Measurements from ENCODE around the gene HSD17B7. TPM values are rescaled to one million over a fixed set of nuclear protein-coding genes. Genes with fewer than 3 reads are reported as not detected.

The HSD17B7 gene
- total RNA-seq, 6 donors from 2014 or later, result 23.0 to 53.6 (median 33.7) TPM

DNA sequence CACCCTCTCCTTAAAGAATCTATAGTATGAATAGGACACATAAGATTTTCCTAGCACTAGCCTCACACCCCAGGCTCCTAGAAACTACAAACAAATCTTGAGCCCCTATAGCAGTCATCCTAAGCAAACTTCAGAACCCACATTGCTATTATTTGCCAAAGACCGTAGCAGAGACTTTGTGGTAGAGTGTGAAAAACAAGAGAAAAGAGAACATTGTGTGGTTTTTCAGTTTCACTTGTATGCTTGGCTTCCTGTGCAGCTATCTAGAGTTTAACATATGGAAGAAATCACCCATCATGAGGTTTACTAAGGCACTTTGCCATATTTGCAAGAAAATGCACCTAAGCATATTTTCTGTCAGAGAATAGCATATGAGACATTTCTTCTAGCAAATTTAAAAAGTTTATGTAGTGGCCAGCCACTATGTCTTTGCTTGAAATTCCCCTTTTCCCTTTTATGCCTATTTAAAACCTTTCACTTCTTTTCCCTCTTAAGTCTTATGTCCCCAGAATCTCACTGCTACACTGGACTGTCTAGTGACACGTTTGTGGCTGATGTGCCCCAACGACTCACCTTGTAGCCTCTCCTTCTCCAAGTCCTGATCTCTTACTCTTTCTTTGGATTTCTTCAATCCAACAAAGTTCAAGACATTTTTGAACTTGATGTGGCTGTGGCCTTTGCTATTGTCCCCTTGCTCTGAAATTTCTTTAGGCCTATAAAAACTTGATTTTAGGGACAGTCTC lies 44.8 kb downstream of the HSD17B7 start:
- Histone ChIP-seq H3K4me1 (no peaks in the 10 kb centered on the region), H3K9me3 (peaks cover 7 to 15% (median 11%) of the 10 kb centered on the region in 4 donors), H3K4me3 (no peak overlapping the region), H3K27ac (no peak overlapping the region), H3K36me3 (no peaks in the 10 kb centered on the region), H3K27me3 (no peaks in the 10 kb centered on the region)
- 41 to 50% methylated on average over 3 of the region's 3 CpGs for WGBS, 2 donors
- no peak for ATAC-seq (ENCODE audit: low FRiP score in 2 of 2)
- TF ChIP-seq POLR2AphosphoS5 (IDR thresholded peaks at IDR 0.05) (no peak), EP300 (IDR thresholded peaks at IDR 0.05) (no peak), POLR2A (IDR thresholded peaks at IDR 0.05) (no peak)
- TF ChIP-seq, protein P1, sequence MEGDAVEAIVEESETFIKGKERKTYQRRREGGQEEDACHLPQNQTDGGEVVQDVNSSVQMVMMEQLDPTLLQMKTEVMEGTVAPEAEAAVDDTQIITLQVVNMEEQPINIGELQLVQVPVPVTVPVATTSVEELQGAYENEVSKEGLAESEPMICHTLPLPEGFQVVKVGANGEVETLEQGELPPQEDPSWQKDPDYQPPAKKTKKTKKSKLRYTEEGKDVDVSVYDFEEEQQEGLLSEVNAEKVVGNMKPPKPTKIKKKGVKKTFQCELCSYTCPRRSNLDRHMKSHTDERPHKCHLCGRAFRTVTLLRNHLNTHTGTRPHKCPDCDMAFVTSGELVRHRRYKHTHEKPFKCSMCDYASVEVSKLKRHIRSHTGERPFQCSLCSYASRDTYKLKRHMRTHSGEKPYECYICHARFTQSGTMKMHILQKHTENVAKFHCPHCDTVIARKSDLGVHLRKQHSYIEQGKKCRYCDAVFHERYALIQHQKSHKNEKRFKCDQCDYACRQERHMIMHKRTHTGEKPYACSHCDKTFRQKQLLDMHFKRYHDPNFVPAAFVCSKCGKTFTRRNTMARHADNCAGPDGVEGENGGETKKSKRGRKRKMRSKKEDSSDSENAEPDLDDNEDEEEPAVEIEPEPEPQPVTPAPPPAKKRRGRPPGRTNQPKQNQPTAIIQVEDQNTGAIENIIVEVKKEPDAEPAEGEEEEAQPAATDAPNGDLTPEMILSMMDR (IDR thresholded peaks at IDR 0.05), result no peak
- no peak for DNase-seq

DNA sequence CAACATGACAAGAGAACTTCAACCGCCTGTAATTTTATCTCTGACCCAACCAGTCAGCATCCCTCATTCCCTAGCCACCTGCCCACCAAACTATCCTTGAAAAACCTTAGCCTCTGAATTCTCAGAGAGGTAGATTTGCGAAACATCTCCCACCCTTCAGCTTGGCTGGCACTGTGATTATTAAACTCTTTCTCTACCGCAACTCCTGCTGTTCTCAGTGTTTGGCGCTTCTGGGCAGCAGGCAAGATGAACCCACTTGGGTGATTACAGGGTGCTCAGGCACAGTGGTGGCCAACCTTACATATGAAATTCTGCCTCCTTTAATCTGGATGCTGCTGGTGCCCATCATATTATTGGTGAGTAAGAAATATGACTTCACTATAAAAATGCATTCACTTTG lies 48.4 kb downstream of the HSD17B7 start:
- H3K36me3 ChIP-seq, result no peaks in the 10 kb centered on the region
- TF ChIP-seq EP300 (IDR thresholded peaks at IDR 0.05) (no peak), POLR2A (IDR thresholded peaks at IDR 0.05) (no peak), POLR2AphosphoS5 (IDR thresholded peaks at IDR 0.05) (no peak)
- TF ChIP-seq, protein P1 (IDR thresholded peaks at IDR 0.05), result no peak
- no peak overlapping the region for H3K27ac ChIP-seq
- H3K27me3 ChIP-seq, result no peaks in the 10 kb centered on the region
- peaks cover 7 to 15% (median 11%) of the 10 kb centered on the region in 4 donors for H3K9me3 ChIP-seq
- DNase-seq (no peak), ATAC-seq (ENCODE audit: low FRiP score in 2 of 2) (no peak)
- 96 to 100% methylated on average over 4 of the region's 4 CpGs for WGBS, 2 donors
- no peak overlapping the region for H3K4me3 ChIP-seq
- no peaks in the 10 kb centered on the region for H3K4me1 ChIP-seq

DNA sequence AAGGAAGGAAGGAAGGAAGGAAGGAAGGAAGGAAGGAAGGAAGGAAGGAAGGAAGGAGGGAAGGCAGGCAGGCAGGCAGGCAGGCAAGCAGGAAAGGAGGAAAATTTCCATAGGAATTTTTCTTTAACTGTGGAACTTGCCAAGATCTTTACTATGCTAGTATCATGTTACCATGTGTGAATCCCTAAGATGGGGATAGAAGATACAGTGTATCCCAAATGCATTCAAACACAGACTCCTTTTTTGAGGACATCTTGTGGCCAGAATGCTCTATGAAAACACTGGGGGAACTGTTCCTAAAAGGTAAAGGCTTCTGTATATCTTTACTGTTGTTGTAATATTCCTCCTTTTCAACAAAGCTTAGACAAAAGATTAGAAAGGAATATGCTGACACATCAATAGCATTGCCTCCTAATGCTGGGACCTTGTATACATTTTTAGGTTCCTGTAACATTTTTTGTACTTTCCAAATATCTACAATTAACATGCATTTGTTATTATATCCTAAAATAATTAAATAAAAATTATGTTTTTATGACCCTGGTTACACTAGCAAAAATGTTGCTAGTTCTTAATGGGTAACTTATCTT lies 49.8 kb downstream of the HSD17B7 start:
- peaks cover 7 to 15% (median 11%) of the 10 kb centered on the region in 4 donors for H3K9me3 ChIP-seq
- no peak for TF ChIP-seq POLR2AphosphoS5 (IDR thresholded peaks at IDR 0.05)
- no peak for TF ChIP-seq EP300 (IDR thresholded peaks at IDR 0.05)
- TF ChIP-seq POLR2A (IDR thresholded peaks at IDR 0.05), result no peak
- TF ChIP-seq, protein P1 (IDR thresholded peaks at IDR 0.05), result no peak
- no peak overlapping the region for H3K27ac ChIP-seq
- no peaks in the 10 kb centered on the region for H3K36me3 ChIP-seq
- H3K27me3 ChIP-seq, result no peaks in the 10 kb centered on the region
- ATAC-seq (ENCODE audit: low FRiP score in 2 of 2) (no peak), DNase-seq (no peak)
- H3K4me1 ChIP-seq, result no peaks in the 10 kb centered on the region
- no peak overlapping the region for H3K4me3 ChIP-seq

DNA sequence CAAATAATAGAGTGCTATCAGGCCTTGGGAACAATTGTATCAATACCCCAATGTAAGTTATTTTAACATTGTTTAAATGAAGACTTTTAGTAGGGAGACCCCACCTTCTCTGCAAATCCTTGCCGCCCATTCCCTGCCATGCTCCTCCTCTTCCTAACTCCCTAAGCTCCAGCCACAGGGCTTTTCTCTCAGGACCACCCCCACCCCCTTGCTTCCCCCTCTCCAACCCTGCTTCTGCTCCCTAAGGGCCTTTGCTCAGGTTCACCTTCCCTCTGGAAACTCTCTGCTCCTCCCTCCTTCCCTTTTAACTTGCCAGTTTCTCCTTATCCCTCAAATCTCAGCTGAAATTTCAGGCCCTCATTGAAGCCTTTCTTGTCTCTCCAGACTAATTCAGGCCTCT lies 53.7 kb downstream of the HSD17B7 start:
- peaks cover 0 to 5% (median 2%) of the 10 kb centered on the region in 4 donors for H3K9me3 ChIP-seq
- TF ChIP-seq POLR2A (IDR thresholded peaks at IDR 0.05), result no peak
- TF ChIP-seq, protein P1 (IDR thresholded peaks at IDR 0.05), result no peak
- no peak for TF ChIP-seq EP300 (IDR thresholded peaks at IDR 0.05)
- TF ChIP-seq POLR2AphosphoS5 (IDR thresholded peaks at IDR 0.05), result no peak
- H3K4me3 ChIP-seq, result no peak overlapping the region
- H3K27me3 ChIP-seq, result no peaks in the 10 kb centered on the region
- ATAC-seq (ENCODE audit: low FRiP score in 2 of 2), result no peak
- H3K4me1 ChIP-seq, result no peaks in the 10 kb centered on the region
- no peaks in the 10 kb centered on the region for H3K36me3 ChIP-seq
- 91 to 93% methylated on average over 1 of the region's 1 CpG for WGBS, 2 donors
- no peak overlapping the region for H3K27ac ChIP-seq
- DNase-seq, result no peak

All from upper lobe of left lung (tissue), 6 donors.